Neural cell (in vitro differentiated cells): ENCODE data around the gene COL27A1. TPM values are rescaled to one million over a fixed set of nuclear protein-coding genes. Genes with fewer than 3 reads are reported as not detected.

ENCODE experiments used
- H2AFZ ChIP-seq: fragments of 200-600, 300-800 bp; sonication (generic), shearing (Covaris generic); 2 replicates; pipeline ENCODE4 v1.6.0; 2014; ENCODE audit warnings: low read depth, mild to moderate bottlenecking, antibody characterized with exemption, low read length, moderate library complexity
- H3F3A ChIP-seq: fragments of 200-600 bp; shearing (Covaris generic); 2 replicates; pipeline ENCODE4 v1.6.1; 2016; ENCODE audit warnings: mild to moderate bottlenecking, moderate library complexity, mixed read lengths, antibody characterized with exemption, low read length; ENCODE audit not compliant: insufficient read depth, poor library complexity, severe bottlenecking
- H3K27ac ChIP-seq: fragments of 200-600, 300-800 bp; sonication (generic), shearing (Covaris generic); 2 replicates; pipeline ENCODE4 v1.5.1; 2014; ENCODE audit warnings: mild to moderate bottlenecking, low read length, moderate library complexity
- H3K27me3 ChIP-seq: fragments of 300-800, 200-600 bp; sonication (generic), shearing (Covaris generic); 2 replicates; pipeline ENCODE4 v1.6.0; 2014; ENCODE audit warnings: mild to moderate bottlenecking, low read depth, low read length, moderate library complexity; ENCODE audit not compliant: insufficient read depth
- H3K36me3 ChIP-seq: fragments of 300-800, 200-600 bp; sonication (generic), shearing (Covaris generic); 2 replicates; pipeline ENCODE4 v1.5.1; 2014; ENCODE audit warnings: mild to moderate bottlenecking, antibody characterized with exemption, low read length, moderate library complexity; ENCODE audit not compliant: insufficient read depth
- H3K4me2 ChIP-seq: fragments of 300-800, 200-600 bp; sonication (generic), shearing (Covaris generic); 2 replicates; pipeline ENCODE4 v1.6.0; 2014; ENCODE audit warnings: mild to moderate bottlenecking, low read length
- H3K4me3 ChIP-seq: fragments of 300-800, 200-600 bp; sonication (generic), shearing (Covaris generic); 2 replicates; pipeline ENCODE4 v1.5.1; 2014; ENCODE audit warnings: mild to moderate bottlenecking, low read length, moderate library complexity
- H3K79me2 ChIP-seq: fragments of 200-600 bp; shearing (Covaris generic); replicated peaks from 2 replicates; pipeline ENCODE4 v1.6.0; 2014; ENCODE audit warnings: mild to moderate bottlenecking, low read length, moderate library complexity; ENCODE audit not compliant: insufficient read depth
- H3K9ac ChIP-seq: fragments of 300-800, 200-600 bp; sonication (generic), shearing (Covaris generic); 2 replicates; pipeline ENCODE4 v1.6.1; 2016; ENCODE audit warnings: mild to moderate bottlenecking, low read length, mixed read lengths
- H3K9me2 ChIP-seq: fragments of 200-600 bp; shearing (Covaris generic); 2 replicates; pipeline ENCODE4 v1.6.1; 2016; ENCODE audit warnings: mild to moderate bottlenecking, low read length, mixed read lengths; ENCODE audit not compliant: insufficient read depth
- H3K9me3 ChIP-seq: fragments of 200-600, 300-800 bp; sonication (generic), shearing (Covaris generic); 2 replicates; pipeline ENCODE4 v1.6.1; 2016; ENCODE audit warnings: mild to moderate bottlenecking, mixed run types, low read length, moderate library complexity, mixed read lengths
- H4K20me1 ChIP-seq: fragments of 200-600 bp; shearing (Covaris generic); 2 replicates; pipeline ENCODE4 v1.6.1; 2016; ENCODE audit warnings: mild to moderate bottlenecking, mixed run types; ENCODE audit not compliant: insufficient read depth
- EP300 ChIP-seq: fragments of 450-650 bp; conservative IDR thresholded peaks from 2 replicates; pipeline ENCODE4 v1.6.1; 2014; ENCODE audit warnings: antibody characterized with exemption, mild to moderate bottlenecking, moderate library complexity; ENCODE audit not compliant: poor library complexity, severe bottlenecking
- EZH2 ChIP-seq: fragments of 200-600, 300-800 bp; shearing (Covaris generic), sonication (generic); IDR thresholded peaks from 2 replicates; pipeline ENCODE4 v1.6.1; 2014; ENCODE audit warnings: antibody characterized with exemption, low read length, borderline replicate concordance, mild to moderate bottlenecking; ENCODE audit not compliant: insufficient read depth, poor library complexity, severe bottlenecking
- MXI1 ChIP-seq: fragments of 450-650 bp; conservative IDR thresholded peaks from 2 replicates; pipeline ENCODE4 v1.6.1; 2014; ENCODE audit warnings: antibody characterized with exemption, mild to moderate bottlenecking; ENCODE audit not compliant: poor library complexity, severe bottlenecking
- POLR2AphosphoS5 ChIP-seq: IDR thresholded peaks from 2 replicates; pipeline ENCODE4 v1.6.1; 2012
- RAD21 ChIP-seq: fragments of 450-650 bp; conservative IDR thresholded peaks from 2 replicates; pipeline ENCODE4 v1.6.1; 2014; ENCODE audit warnings: antibody characterized with exemption, mild to moderate bottlenecking, moderate library complexity
- SMC3 ChIP-seq: fragments of 450-650 bp; conservative IDR thresholded peaks from 2 replicates; pipeline ENCODE4 v1.6.1; 2014; ENCODE audit warnings: antibody characterized with exemption, mild to moderate bottlenecking, moderate library complexity; ENCODE audit not compliant: poor library complexity
- TAF1 ChIP-seq: IDR thresholded peaks from 2 replicates; pipeline ENCODE4 v1.6.1; 2012; ENCODE audit warnings: low read depth
- polyA plus RNA-seq: library from polyadenylated mRNA; depleted of rRNA; stranded (reverse); fragments of >200 nt; gene quantifications from 2 replicates; pipeline ENCODE4 v1.2.3, GENCODE V29; 2014
- TF ChIP-seq, protein P1 (sequence below): IDR thresholded peaks from 2 replicates; pipeline ENCODE4 v1.6.1; 2012; ENCODE audit warnings: borderline replicate concordance
- TF ChIP-seq, protein P2 (sequence below): fragments of 450-650 bp; IDR thresholded peaks from 2 replicates; pipeline ENCODE4 v1.5.1; 2014; ENCODE audit warnings: antibody characterized with exemption, mild to moderate bottlenecking, moderate library complexity; ENCODE audit not compliant: poor library complexity, severe bottlenecking

Gene COL27A1
- polyA plus RNA-seq, 1 donor from 2014 or later: 0.25 TPM

DNA sequence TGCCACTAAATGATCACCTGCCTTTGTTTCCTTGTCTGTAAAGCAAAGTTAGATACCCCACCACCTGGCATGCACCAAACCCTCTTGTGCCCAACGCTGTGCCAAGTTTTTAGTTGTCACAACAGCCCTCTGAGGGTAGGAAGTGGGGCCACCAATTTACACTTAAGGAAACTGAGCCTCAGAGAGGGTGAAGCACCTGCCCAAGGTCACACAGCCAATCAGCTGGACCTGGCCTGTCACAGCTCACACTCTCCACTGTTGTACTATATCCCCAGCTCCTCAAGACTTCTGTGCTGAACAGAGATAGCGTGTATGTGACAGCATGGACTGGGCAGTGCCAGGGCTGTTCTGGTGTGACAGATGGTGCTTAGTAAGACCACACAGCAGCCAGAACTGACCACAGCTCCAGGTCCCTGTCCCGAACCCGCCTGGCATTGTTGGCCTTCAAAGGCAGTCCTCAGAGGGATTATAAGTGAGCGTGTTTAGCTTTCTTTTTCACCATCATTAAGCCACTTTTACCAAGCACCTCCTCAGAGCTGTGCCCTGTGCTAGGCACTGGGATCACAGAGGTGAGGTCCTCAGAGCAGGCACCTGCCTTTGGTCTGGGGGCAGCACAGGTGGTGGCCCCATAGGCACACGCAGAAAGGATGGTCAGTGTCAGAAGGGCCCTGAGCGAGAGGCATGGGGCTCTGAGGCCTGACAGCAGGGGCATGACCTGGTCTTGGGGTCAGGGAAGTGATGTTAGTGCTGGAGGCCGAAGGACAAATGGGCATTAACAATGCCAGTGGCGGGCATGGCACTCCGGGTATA lies 71.1 kb downstream of the COL27A1 start:
- Histone ChIP-seq H3K79me2 (no peaks in the 10 kb centered on the region), H3K9me3 (no peaks in the 10 kb centered on the region), H3K4me3 (no peak overlapping the region), H3K4me2 (no peak overlapping the region), H3K9ac (no peak overlapping the region), H3K27ac (no peak overlapping the region), H3K9me2 (no peaks in the 10 kb centered on the region), H3F3A (no peaks in the 10 kb centered on the region), H4K20me1 (no peaks in the 10 kb centered on the region), H2AFZ (no peak overlapping the region), H3K36me3 (no peaks in the 10 kb centered on the region), H3K27me3 (no peaks in the 10 kb centered on the region)
- TF ChIP-seq EP300: no peak
- TF ChIP-seq, protein P1, sequence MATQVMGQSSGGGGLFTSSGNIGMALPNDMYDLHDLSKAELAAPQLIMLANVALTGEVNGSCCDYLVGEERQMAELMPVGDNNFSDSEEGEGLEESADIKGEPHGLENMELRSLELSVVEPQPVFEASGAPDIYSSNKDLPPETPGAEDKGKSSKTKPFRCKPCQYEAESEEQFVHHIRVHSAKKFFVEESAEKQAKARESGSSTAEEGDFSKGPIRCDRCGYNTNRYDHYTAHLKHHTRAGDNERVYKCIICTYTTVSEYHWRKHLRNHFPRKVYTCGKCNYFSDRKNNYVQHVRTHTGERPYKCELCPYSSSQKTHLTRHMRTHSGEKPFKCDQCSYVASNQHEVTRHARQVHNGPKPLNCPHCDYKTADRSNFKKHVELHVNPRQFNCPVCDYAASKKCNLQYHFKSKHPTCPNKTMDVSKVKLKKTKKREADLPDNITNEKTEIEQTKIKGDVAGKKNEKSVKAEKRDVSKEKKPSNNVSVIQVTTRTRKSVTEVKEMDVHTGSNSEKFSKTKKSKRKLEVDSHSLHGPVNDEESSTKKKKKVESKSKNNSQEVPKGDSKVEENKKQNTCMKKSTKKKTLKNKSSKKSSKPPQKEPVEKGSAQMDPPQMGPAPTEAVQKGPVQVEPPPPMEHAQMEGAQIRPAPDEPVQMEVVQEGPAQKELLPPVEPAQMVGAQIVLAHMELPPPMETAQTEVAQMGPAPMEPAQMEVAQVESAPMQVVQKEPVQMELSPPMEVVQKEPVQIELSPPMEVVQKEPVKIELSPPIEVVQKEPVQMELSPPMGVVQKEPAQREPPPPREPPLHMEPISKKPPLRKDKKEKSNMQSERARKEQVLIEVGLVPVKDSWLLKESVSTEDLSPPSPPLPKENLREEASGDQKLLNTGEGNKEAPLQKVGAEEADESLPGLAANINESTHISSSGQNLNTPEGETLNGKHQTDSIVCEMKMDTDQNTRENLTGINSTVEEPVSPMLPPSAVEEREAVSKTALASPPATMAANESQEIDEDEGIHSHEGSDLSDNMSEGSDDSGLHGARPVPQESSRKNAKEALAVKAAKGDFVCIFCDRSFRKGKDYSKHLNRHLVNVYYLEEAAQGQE: no peak
- TF ChIP-seq TAF1: no peak

DNA sequence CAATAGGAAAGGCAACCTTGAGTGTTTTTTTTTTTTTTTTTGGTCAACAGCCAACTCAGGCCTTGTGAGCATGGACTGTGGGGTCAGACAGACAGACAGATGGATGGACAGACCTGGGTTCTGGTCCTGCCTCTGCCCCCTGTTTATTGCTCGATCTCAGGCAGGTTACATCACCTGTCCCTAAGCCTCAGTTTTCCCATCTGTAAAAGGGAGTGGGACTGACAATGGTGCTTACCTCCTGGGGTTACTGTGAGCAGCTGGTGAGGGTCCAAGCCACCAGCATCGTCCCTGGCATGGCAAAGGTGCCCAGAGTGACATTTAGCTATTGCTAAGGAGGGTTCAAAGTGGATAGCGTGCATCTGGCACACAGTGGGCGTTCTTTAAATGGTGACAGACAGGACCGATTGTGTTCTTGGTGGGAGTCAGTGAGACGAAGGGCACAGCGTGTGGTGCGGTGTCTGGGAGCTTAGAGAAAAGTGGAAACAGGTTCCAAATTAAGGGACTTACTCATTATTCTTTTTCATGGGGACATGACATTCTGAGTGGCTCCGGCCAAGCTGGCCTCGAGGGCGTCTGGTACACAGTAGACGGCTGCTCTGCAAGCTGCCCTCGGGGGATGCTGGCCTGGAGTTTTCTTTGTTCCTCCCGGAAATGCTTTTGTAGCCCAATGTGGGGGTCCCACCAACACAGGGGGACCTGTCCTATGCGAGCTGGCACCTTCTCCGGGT lies 72.1 kb downstream of the COL27A1 start:
- Histone ChIP-seq H3K27me3 (no peaks in the 10 kb centered on the region), H3K9ac (no peak overlapping the region), H3K9me3 (no peaks in the 10 kb centered on the region), H3K27ac (no peak overlapping the region), H3K4me2 (no peak overlapping the region), H3K4me3 (no peak overlapping the region), H3K36me3 (no peaks in the 10 kb centered on the region), H2AFZ (no peak overlapping the region), H3K9me2 (no peaks in the 10 kb centered on the region), H3F3A (no peaks in the 10 kb centered on the region), H3K79me2 (no peaks in the 10 kb centered on the region), H4K20me1 (no peaks in the 10 kb centered on the region)
- no peak for TF ChIP-seq EZH2
- no peak for TF ChIP-seq SMC3
- no peak for TF ChIP-seq EP300
- TF ChIP-seq RAD21: no peak
- TF ChIP-seq, protein P1: no peak
- no peak for TF ChIP-seq POLR2AphosphoS5
- TF ChIP-seq, protein P2, sequence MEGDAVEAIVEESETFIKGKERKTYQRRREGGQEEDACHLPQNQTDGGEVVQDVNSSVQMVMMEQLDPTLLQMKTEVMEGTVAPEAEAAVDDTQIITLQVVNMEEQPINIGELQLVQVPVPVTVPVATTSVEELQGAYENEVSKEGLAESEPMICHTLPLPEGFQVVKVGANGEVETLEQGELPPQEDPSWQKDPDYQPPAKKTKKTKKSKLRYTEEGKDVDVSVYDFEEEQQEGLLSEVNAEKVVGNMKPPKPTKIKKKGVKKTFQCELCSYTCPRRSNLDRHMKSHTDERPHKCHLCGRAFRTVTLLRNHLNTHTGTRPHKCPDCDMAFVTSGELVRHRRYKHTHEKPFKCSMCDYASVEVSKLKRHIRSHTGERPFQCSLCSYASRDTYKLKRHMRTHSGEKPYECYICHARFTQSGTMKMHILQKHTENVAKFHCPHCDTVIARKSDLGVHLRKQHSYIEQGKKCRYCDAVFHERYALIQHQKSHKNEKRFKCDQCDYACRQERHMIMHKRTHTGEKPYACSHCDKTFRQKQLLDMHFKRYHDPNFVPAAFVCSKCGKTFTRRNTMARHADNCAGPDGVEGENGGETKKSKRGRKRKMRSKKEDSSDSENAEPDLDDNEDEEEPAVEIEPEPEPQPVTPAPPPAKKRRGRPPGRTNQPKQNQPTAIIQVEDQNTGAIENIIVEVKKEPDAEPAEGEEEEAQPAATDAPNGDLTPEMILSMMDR: no peak
- no peak for TF ChIP-seq MXI1
- no peak for TF ChIP-seq TAF1
